GM21367 (cell line): Measurements from ENCODE around the gene AKAP11.
"Not testable (repeated sequence)": the region's sequence is repeated elsewhere in the genome, so short reads cannot be mapped to it uniquely, and the experiment has no call there.

ENCODE experiments used
- ATAC-seq: cut with Tn5 transposase; IDR thresholded peaks from one replicate; pipeline ENCODE4 v1.9.1; 2021; ENCODE audit not compliant: unreplicated experiment

AKAP11 gene, protein sequence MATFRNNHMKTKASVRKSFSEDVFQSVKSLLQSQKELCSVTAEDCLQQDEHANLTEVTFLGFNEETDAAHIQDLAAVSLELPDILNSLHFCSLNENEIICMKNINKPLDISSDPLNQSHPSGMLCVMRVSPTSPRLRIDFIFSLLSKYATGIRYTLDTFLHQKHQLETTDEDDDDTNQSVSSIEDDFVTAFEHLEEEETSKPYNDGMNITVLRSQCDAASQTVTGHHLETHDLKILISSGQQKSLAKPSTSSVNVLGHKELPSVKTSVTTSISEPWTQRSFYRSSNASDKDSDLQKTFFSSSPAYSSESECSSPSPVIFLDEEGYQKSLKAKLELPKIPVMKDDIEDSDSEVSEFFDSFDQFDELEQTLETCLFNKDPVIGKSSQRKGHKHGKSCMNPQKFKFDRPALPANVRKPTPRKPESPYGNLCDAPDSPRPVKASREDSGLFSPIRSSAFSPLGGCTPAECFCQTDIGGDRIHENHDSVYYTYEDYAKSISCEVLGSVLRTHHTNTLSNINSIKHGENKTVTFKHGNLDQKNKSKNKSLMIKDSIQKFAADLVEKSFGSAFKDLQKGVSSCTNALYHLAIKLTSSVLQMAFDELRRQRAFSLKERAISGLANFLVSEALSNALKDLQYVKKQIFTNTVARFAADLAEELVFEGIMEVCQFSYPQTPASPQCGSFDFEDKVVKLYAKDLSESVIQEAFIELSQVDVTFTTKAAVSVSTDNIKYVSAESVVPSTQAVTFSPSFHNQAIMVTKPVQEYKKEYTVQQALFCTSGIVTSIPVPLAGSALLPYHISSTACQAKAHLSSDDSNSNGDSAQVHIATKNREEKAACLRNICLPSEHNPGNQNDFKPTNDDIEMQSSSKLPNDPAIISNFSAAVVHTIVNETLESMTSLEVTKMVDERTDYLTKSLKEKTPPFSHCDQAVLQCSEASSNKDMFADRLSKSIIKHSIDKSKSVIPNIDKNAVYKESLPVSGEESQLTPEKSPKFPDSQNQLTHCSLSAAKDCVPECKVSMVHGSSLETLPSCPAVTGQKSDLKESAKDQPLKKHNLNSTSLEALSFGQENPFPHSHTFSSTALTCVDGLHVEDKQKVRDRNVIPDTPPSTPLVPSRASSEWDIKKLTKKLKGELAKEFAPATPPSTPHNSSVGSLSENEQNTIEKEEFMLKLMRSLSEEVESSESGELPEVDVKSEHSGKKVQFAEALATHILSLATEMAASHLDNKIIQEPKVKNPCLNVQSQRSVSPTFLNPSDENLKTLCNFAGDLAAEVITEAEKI (N-terminal part only)

DNA sequence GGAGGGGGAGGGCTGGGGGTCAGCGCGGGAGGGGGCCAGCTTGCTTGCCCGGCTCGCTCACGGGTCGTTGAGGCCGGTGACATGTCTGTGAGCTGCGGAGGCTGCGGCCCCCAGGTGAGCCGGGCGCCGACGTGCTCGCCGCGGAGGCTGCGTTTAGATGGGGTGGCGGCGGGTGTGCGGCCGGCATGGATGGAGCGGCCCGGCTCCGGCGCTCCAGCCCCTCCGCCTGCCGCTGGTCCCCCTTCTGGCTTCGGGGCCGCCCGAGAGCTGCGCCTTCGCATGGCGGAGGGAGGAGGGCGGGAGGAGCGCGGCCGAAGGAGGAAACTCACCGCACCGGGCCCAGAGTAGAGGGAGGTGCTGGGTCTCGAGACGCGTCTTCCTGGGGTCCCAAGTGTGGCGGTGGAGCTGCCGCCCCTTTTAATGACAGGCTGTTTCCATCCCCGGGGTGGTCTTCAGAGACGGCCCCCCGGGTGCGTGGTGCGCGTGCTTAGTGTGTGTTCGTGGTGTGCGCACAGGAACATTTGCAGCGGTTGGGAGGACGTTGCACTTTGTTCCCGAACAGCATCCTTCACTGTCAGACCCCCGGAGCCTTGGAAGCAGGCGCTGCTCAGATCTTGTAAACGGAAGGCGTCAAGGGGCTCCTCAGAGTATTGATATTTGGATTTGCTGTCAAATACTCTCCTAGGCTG lies at the start of gene AKAP11:
Gene AKAP11 (plus strand): TSS at position 38 of the 689 bp plus-strand sequence. CDS start 14,197 bp downstream, outside the sequence.
- peak; percentile 5 for ATAC-seq

DNA sequence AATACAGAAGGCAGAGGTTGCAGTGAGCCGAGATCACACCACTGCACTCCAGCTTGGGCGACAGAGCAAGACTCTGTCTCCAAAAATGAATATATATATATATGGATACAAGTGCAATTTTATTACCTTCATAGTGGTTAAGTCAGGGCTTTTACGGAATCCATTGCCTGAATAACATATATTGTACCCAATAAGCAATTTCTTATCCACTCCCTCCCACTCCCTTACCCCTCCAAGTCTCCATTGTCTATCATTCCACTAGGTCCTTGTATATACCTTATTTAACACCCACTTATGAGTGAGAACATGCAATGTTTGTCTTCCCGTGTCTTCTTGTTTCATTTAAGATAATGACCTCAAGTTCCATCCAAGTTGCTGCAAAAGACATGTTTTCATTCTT lies 48.3 kb upstream of the AKAP11 start:
- ATAC-seq: no peak

DNA sequence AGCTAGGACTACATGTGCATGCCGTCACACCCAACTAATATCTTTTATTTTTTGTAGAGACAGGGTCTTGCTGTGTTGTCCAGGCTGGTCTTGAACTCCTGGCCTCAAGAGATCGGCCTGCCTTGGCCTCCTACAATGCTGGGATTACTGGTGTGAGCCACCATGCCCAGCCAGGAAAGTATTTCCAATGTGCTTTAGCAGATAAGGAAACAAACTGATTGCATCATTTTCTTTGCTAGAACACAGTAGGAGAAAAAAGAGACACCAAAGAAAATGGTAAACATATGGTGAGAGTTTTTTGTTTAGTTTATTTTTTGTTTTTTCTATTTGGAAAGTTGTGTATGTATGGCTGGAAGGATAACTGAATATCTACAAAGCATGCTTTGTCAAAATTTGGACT lies 46.9 kb upstream of the AKAP11 start:
- no peak for ATAC-seq

DNA sequence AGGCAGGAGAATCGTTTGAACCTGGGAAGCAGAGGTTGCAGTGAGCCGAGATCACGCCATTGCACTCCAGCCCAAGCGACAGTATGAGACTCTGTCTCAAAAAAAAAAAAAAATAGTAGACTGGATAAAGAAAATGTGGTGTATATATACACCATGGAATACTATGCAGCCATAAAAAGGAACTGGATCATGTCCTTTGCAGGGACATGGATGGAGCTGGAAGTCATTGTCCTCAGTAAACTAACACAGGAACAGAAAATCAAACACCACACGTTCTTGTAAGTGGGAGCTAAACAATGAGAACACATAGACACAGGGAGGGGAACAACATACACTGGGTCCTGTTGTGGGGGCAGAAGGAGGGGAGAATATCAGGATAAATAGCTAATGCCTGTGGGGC lies 45.2 kb upstream of the AKAP11 start:
- ATAC-seq: not testable (repeated sequence)

DNA sequence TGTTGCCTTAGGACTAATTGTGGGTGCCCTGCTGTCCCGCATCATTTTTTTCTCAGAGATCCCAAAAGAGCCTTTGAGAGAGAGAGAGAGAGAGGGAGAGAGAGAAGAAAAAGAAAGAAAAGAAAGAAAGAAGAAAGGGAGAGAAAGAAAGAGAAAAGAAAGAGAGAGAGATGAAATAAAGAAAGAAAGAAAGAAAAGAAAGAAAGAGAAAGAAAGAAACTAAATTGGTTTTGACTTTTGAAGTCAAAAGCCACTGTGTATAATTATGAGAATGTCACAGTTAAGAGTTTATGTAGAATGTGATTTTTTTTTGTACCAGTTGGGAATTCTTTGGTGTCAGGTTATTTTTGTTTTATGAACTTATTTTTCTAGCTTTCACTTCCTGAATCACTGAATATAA lies 43.4 kb upstream of the AKAP11 start:
- ATAC-seq: no peak

DNA sequence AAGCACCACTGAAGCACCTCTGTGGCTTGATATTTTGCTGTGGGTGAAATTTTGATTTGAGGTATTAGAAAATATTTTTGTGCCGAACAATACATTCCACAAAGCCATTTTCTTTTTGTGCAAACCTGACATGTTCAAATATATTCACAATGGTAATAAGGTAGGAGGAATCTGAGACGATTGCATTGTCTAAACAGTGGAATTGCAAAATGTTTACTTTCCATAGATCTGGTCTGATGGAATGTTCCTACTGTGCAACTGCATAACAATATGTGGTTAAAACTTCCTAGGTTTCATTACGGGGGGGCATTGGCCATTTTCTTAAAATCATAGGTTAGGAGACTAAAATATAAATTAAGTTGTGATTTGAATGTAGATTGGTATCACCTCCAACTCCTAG lies 42.7 kb upstream of the AKAP11 start:
- no peak for ATAC-seq

DNA sequence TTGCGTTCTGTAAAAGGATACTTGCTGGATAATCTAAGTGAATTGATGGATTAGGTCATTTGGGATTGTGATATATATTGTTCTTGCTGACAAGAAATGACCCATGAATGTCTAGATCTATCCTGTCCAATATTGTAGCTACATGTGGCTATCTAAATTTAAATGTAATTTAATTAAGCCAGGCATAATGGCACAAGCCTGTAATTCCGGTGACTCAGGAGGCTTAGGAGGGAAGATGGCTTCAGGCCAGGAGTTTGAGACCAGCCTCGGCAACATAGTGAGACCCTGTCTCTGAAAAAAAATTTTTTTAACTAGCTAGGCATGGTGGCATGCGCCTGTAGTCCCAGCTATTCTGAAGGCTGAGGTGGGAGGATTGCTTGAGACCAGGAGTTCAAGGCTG lies 39.3 kb upstream of the AKAP11 start:
- ATAC-seq: no peak

DNA sequence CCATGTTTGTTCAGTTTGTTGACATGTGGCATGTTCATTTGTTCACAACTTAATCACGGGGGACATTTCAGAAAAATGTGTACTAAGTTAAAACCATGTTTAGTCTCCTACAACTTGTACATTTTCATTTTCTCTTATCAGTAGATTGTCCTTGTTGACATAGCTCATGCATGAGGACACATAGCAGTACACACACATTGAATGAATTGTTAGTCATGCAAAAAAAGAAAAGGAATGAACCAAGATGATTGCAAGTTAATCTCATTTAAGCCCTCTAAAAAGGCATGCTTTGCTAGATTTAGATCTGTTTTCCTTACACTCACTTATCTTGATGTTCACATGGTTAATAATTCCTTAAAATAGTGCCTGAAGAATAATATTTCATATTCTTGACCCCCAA lies 38.2 kb upstream of the AKAP11 start:
- no peak for ATAC-seq

DNA sequence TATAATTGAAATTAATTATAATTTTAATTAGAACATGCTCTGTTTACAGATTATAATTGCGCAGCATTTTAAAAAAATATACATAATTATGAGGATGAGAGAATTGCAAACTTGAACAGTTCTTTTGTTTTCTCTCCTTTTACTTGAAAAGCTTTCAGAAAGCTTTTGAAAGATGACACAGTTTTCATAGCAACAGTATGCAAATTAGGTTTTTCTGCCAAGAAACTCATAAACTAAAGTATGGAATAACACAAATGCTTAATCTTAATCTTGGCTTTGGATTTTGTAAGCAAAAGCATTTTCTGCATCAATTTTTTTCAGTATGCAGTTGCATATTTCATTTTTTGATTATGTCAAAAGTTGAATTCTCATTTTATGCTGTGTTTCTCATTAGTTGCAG lies 32.8 kb upstream of the AKAP11 start:
- ATAC-seq: no peak

DNA sequence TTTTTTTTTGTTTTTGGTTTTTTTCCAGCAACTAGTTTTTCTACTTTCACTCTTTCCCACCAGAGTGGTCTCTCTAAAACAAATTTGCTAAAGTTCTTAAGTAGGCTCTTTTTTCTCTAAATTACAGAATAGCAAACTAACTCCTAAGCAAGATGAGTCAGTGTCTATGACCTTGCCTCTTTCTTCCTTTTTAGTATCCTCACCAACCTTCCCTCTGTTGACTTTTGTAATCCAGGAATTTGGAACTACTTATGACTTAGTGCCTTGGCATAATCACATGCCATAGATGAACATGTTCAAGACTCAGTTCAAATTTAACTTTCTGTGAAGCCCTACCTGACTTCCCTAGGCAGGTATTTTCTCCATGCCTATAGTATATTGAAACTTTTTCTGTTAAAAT lies 32.3 kb upstream of the AKAP11 start:
- ATAC-seq: no peak

DNA sequence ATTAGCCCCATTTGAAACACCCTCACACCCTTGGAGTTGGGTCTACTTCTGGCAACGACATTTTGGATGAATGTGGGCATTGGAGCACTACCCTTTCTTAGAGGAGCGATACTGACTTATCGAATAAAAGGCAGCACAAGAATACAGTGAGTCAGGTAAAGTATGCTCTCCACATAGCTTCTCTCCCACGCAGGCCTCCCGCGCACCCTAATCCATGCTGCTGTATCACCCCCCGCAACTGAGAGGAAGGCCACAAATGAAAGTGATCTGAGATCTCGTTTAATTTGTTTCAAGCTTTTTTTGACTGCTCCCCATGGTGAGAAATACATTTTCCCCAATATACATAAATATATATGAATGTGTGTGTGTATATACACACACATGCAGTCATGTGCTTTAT lies 25.4 kb upstream of the AKAP11 start:
- ATAC-seq: no peak

DNA sequence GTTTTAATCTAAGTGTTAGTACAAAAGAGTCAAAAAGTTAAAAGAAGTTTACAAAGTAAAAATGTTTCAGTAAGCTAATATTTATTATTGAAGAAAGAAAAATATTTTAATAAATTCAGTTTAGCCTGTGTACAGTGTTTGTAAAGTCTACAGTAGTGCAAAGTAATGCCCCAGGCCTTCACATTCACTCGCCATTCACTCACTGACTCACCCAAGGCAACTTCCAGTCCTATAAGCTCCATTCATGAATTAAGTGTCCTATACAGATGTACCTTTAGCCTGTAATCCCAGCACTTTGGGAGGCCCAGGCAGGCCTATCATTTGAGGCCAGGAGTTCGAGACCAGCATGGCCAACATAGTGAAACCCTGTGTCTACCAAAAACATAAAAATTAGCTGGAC lies 24.1 kb upstream of the AKAP11 start:
- ATAC-seq: no peak

DNA sequence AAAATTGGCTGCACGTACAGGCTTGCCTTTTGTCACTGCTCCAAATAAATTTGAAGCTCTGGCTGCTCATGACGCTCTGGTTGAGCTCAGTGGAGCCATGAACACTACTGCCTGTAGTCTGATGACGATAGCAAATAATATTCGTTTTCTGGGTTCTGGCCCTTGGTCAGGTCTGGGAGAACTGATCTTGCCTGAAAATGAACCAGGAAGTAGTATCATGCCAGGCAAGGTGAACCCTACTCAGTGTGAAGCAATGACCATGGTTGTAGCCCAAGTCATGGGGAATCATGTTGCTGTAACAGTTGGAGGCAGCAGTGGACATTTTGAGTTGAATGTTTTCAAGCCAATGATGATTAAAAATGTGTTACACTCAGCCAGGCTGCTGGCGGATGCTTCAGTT lies 16.1 kb upstream of the AKAP11 start:
- ATAC-seq: no peak

DNA sequence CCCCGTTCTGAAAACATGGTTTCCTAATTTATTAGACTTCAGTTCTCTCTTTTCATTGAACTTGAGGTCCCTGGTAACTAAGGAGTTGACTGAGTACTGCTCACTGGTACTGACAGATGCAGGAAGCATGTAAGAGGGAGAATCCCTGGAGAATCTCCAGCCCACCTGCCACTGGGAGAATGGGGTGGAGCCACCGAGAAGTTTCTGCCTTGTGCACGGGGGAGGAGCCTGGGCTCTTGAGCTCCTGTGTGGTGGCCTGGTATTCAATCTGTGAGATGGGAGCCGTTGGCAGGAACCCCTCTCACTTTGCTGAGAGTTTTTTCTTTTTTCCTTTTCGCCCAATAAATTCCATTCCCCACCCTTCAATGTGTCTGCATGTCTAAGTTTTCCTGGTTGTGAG lies 13.2 kb upstream of the AKAP11 start:
- ATAC-seq: no peak

DNA sequence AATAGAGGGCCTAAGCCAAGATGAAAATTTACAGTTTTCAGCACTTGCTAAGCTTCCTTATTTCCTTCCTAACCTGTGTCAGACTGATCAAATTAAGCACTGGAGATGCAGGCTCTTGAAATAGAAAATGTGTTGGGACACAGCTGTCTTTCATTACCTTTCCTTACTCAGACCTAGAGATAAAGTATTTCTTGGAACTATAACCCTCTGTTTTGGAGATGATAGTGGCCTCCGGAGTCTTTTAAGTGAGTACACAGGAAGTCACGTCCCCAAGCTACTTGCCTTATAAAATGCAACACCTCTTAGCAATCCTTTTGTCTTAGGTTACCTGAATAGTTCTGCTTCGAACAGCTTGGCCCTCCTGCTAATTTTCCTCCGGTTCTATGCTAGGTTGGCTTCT lies 12.4 kb upstream of the AKAP11 start:
- no peak for ATAC-seq

DNA sequence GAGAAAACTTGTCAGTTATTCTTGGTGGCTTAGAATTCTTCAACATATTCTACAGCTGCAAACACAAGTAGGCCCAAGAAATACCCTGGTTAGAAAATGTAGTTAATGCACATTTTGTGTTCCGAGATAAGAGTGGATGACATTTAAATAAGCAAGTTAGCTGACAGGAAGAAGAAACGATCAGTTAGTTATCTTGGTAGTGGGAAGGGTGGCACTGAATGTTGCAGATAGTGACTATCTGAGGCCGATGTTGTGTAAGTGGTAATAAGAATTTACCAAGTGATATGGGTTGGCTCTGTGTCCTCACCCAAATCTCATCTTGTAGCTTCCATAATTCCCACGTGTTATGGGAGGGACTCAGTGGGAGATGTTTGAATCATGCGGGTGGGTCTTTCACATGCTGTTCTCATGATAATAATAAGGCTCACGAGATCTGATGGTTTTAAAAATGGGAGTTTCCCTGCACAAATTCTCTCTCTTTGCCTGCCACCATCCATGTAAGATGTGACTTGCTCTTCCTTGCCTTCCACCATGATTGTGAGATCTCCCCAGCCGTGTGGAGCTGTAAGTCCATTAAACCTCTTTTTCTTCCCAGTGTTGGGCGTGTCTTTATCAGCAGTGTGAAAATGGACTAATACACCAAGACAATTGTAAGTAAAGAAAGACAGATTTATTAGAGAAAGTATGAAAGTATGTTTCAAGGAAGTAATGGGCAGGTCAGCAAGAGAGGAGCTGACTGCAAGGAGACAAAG lies 10.9 kb upstream of the AKAP11 start:
- ATAC-seq: no peak

DNA sequence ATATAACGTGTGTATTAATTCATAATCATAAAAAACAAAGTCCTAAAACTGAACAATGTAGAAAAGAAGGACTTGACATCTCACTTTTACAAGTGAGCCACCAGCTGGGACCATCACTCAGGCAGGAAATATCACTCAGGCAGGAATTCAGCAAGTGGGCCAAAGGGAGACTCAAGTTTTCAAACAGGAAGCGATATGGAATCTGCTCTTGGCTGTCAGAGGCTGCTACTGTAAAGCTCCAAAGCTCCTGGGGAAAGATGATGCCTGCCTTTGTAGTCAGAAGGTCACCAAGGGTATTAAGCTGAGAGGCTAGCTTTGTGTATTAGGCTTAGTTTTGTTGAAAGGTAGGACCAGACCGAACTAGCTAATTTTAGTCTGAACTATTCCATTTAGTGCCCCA lies 5.5 kb upstream of the AKAP11 start:
- no peak for ATAC-seq

DNA sequence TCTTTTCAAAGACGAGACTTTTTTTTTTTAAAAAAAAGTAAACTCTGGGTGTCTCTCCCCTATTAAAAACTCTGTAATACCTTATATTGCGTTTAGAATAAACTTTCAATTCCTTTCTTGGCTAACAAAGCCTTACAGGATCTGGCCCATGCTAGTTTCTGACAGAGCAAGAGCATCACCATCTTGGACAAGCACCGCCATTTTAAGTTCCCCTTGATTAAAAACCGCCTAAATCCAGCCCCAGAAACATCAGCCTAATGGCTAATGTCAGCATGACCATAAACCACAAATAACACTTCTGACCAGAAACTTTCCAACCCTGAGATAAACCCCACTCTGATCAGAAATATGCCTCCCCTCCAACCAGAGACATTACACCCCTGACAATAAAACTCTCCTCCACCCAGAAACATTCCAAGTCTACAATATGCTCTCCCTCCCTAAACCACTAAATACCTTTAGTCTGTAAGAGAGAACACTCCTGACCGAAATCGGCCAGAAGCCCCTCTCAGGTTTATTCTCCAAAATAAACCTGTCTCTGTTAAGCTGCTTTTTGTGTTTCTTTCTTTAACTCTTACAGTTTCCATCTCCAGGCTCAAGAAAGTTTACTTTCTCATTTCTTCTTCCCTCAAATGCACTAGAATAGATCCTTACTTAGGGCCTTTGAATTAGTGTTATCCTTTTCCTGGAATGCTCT lies 1.6 kb upstream of the AKAP11 start:
- ATAC-seq: no peak

DNA sequence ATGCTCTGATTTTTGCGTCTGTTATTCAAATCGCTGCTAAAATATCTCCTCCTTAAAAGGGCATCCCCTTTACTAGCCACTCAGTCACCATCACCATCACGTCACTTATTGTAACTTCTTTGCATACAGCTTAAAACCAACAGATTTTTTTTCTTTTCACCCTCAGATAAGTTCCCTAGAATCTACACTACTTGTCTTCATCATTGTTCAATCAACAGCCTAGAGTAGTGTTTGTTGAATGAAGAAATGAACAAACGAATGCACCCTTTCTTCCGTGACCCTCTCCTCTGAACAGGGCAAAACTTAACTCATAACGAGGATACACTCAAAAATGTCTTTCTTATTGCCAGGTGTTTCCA lies 1.1 kb upstream of the AKAP11 start:
- no peak for ATAC-seq
